HG02623 (cell line): ENCODE data around the gene RITA1.

Experiments
- ATAC-seq: cut with Tn5 transposase; IDR thresholded peaks from one replicate; pipeline ENCODE4 v1.9.1; 2021; ENCODE audit warnings: moderate library complexity; ENCODE audit not compliant: unreplicated experiment

Gene RITA1

DNA sequence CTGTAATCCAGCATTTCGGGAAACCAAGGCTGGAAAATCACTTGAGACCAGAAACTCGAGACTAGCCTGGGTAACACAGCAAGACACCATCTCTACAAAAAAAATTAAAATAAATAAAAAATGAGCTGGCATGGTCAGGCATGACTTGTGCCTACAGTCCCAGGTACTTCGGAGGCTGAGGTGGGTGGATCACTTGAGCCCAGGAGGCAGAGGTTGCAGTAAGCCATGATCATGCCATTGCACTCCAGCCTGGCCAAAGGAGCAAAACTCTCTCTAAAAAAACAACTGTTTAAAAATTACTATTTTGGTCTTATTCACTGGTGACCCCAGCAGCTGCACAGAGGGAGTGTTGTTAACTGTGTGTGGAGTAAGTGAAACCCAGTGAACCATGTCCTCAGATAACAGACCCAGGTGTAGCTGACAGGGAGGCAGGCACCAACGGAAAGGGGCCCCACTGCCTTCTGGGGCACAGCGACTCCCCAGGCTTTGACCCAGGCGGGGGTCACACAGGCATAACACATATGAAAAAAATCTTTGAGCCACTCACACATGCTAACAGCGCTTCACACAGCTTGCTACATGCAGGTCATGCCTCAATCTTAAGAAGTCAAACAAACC is 12.3 kb upstream of the RITA1 start:
- ATAC-seq, result peak; percentile 59

GRCh38 chr12:113174461-113175384 is 10.8 kb upstream of the RITA1 start:
- ATAC-seq, result no peak

DNA sequence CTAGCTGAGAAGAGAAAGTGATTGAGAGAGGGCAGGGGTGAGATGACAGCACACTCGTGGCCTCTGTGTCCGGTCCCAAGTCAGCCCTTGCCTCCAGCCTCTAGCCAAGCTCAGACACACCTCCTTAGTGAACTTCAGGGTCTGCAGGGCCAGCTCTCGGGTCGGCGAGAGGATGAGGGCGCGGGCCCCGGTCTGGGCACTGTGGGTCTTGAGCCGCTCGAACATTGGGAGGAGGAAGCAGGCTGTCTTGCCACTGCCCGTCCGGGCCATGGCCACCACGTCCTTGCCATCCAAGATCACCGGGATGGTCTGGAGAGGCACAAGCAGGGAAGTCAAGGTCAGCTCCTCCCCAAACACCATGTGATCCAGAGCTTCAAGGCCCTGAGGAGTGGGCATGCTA is 6.5 kb upstream of the RITA1 start:
- ATAC-seq, result no peak

DNA sequence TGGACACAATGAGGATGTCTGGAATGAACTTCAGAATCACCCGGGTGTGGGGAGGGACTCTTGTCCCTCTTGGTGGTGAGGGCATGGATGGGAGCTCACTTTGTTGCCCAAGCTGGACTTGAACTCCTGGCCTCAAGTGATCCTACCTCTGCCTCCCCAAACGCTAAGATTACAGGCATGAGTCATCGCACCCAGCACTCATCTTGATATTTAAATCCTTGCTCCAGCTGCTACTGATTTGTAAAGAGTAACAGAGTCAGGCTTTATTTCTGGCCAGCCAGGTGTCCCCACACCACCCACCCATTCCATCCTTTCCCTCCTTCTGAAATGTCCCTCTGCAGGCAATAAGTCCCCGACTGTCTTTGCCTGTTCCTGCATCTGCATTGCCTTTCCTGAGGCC is 5.2 kb upstream of the RITA1 start:
- no peak for ATAC-seq

GRCh38 chr12:113181975-113182374 is 3.5 kb upstream of the RITA1 start:
- no peak for ATAC-seq

GRCh38 chr12:113183030-113183589 is 2.4 kb upstream of the RITA1 start:
- ATAC-seq, result no peak

DNA sequence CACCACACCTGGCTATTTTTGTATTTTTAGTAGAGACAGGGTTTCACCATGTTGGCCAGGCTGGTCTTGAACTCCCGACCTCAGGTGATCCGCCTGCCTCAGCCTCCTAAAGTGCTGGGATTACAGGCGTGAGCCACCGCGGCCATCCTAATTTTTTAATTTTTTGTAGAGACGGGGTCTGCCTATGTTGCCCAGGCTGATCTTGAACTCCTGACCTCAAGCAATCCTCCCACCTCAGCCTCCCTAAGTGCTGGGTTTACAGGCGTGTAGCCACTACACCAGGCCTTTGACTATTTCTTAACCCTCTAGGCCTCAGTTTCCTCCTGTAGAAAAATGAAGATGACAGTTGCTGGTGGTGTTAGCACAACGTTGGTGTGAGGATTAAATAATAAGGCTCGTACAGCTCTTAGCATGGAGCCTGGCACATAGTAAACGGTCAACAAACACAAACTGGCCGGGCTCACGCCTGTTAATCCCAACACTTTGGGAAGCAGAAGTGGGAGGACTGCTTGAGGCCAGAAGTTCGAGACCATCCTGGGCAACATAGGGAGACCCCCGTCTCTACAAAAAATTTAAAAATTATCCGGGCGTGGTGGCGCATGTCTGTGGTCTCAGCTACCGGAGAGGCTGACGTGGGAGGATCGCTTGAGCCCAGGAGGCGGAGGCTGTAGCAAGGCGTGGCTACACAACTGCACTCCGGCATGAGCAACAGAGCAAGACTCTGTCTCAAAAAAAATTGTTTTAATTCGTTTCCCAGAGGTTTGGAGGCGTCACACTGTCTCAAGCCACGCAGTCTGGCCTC is 1.2 kb upstream of the RITA1 start:
- ATAC-seq, result peak; percentile 33

DNA sequence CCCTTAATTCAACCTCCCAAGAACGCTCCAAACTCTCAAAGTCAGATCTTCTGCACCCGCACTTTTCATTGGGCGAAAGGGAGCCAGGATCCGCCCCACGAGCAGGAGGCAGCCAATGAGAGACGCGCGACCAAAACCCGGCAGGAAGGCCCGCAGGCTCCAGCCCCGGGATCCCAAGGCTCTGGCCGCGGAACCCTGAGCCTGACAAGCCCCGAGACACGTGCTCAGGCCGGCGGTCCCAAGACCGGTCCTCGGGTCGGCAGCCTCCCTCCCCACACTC is 681 bp upstream of the RITA1 start:
- ATAC-seq, result peak; percentile 76

DNA sequence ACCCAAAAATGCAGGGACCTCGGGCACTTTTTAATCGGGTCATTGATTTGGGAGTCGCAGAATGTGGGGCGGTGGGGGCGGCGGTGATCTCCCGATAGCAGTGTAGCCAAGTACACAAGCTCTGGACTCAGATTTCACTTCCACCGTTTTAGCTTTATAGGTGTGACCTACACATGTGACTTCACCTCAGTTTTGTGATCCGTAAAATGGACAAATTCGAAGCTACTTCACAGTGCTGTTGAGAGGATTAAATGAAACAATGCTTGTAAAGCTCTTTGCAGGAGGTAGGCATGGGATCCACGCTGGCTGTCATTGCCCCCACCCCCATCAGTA is 478 bp downstream of the RITA1 start:
- ATAC-seq, result no peak

DNA sequence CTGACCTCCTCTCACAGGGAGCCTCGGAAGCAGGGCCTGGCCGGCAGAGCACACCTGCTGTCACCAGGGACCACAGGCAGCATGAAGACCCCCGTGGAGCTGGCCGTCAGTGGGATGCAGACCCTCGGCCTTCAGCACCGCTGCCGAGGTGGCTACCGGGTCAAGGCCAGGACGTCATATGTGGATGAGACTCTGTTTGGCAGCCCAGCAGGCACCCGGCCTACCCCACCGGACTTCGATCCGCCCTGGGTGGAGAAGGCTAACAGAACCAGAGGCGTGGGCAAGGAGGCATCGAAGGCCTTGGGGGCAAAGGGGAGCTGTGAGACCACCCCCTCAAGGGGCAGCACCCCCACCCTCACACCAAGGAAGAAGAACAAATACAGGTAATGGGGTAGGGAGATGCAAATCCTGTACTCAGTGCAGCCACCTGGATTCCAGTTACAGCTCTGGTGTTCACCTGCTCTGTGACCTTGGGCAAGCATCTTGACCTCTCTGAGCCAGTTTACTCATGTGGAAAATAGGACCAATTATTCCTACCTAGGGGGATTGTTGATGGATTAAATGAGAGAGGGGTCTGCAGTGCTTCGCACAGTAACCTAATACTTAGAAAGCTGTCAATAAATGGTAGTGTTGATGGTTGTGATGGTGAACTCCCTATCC is 1.3 kb downstream of the RITA1 start:
- ATAC-seq, result no peak

DNA sequence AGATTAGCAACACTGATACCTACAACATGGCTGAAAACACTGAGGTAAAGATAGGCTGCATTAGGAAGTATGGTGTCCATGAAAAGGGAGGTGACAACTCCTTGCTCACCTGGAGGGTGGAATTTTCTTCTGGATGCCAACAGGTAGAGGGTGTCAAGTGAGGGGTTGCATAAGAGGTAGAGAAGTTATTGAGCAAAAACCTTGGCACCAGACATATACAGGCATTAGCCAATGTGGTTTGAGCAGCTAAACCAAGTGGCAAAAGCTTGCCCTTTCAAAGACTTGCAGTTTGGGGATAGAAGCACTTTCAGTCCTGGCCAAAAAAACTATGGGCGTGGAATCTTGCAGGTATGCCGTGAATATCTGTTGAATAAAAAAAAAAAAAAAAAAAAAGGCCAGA is 3.8 kb downstream of the RITA1 start:
- ATAC-seq, result no peak

GRCh38 chr12:113190761-113191160 is 5.2 kb downstream of the RITA1 start:
- ATAC-seq, result no peak

DNA sequence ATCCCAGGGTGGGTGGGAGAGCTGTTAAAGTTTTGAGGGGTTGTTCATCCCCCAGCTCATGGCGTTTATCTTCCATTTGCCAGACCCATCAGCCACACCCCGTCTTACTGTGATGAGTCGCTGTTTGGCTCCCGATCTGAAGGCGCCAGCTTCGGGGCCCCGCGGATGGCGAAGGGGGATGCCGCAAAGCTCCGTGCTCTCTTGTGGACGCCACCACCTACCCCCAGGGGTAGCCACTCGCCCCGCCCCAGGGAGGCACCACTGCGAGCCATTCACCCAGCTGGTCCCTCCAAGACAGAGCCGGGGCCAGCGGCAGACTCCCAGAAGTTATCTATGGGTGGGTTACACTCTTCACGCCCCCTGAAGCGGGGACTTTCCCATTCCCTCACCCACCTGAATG is 5.7 kb downstream of the RITA1 start:
- ATAC-seq, result no peak

DNA sequence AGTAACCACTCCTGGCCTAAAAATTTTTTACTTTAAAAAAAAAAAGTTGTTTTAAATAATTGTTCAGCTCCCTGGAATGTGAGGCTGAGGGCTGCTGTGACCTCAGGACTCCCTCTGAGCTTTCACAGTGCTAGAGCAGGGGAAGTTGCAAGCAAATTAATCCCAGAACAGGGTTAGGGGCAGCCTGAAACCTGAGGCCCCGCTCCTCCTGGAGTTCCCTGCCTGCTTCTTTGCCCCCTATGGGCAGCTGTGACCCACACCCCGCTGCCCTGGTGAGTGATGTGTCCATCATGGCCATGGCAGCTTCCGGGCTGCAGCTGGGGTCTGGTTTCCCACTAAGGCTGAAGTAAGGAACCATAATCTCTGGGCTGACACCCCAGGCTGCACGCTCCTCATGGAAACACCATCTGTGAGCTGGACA is 9.5 kb downstream of the RITA1 start:
- ATAC-seq, result no peak

DNA sequence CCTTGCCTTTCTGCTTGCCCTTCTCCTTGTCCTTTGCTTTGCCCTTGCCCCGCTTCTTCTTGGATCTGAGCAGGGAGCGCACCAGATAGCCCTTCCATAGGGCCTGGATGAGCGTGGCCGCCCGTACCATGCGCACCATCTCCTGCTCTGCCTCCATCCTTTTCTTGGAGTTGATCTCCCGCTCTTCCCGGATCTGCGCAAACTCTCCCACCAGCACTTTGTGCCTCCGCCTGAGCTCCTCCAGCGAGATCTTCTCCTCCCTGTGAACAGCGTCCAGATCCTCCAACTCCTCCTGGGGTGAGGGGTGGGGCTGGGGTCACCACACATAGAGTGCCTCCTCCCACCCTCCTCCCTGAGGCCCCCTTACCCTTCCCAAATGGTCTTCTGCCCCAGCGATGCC is 10.1 kb downstream of the RITA1 start:
- no peak for ATAC-seq

GRCh38 chr12:113196582-113196981 is 11.1 kb downstream of the RITA1 start:
- no peak for ATAC-seq

DNA sequence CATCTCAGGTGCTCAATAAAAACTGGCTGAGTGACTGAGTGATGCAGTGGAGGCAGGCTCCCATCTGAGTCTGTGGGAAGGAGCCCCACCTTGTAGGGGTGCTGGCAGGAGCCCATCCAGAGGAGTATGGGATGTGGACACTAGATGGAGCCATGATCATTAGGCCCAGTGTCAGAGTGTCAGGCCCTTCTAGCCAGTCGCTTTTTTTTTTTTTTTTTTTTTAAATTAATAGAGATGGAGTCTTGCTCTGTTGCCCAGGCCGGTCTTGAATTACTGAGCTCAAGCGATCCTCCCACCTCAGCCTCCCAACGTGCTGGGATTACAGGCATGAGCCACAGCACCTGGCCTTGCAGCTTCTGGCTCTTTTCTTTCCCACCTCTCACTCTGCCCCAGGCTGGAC is 11.5 kb downstream of the RITA1 start:
- peak; percentile 74 for ATAC-seq

GRCh38 chr12:113197518-113198077 is 12.1 kb downstream of the RITA1 start:
- ATAC-seq, result no peak

DNA sequence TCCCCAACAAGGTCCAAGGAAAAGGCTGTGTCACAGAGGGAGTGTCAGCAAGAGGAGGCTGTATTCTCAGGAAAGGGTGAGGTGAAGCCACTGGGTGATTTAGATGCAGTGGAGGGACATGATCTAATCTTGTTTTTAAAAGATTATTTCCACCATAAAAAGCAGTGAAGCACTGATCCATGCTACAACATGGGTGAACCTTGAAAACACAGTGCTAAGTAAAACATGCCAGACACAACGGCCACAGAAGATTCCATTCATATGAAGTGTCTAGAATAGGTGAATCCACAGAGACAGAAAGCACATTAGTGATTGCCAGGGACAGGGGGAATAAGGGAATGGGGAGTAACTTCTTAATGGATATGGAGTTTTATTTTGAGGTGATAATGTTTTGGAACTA is 12.8 kb downstream of the RITA1 start:
- no peak for ATAC-seq

DNA sequence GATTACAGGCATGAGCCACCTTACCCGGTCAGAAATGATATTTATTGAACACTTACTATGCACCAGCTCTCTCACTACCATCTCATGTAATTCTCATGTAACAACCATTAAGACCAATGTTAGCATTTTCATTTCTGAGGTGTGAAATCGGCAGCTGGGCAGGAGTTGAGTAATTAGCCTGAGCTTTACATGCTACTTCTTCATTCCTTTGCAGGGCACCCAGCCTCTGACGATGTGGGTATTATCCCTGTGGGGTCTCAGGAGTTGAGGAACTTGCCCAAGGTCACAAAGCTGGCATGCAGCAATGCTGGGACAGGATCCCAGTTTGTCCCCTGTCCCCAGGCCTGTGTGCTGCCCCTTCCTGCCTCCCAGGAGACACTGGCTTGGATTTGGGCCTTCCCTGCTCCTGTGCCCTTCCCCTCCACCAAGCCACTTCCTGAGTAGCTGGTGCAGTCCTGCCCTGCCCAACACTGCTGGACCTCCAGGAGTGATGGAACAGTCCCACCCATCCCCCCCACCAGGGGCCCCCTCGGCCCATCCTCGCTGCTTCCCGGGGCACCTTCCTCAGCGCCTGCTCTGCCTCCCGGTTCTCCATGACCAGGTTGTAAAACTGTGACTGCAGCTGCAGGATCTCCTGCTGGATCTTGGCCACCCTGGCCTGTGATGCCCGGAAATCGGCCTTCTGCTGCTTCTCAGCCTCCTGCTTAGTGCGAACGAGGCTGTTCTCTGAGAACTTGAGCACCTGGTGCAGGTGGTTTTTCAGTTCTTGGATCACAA is 14.7 kb downstream of the RITA1 start:
- no peak for ATAC-seq
